HG02678 (cell line): ENCODE results near the gene EVL.
"Not testable (repeated sequence)": the region's sequence is repeated elsewhere in the genome, so short reads cannot be mapped to it uniquely, and the experiment has no call there.

Experiments used
- ATAC-seq: cut with Tn5 transposase; IDR thresholded peaks from one replicate; pipeline ENCODE4 v1.9.1; 2021; ENCODE audit warnings: mild to moderate bottlenecking, moderate library complexity; ENCODE audit not compliant: unreplicated experiment

Gene EVL

DNA sequence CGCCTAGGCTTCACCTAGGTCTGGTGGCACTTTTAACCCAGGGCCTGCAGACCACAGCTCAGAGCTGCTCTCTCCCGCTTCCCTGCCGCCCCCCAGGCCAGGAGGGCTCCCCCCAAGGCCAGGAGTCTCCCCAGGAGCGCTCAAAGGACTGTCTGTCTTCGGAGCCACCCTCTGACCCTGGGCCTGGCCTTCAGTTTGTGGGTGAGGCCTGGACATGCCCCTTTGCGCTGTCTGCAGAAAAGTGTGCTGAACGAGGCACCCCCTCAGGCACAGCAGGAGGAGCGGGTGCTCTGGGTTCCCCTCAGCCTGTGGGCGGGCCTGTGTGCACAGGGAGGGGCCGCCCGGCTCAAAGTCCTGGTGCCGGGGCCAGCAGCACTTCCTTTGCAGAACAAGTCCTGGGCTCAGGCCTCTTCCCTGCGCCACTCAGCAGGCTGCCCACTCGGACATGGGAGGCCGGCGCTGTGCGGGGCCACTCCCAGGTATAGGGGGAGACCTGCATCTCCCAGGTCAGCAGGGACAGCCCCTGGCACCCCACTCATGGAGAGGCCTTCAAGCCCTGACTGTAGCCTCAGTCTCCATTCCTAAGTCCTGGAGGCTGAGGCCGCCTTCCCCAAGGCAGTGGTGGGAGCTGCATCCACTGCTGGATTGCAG is 79.9 kb downstream of the EVL start:
- no peak for ATAC-seq

GRCh38 chr14:100145682-100146464 is 80.7 kb downstream of the EVL start:
- ATAC-seq = no peak

DNA sequence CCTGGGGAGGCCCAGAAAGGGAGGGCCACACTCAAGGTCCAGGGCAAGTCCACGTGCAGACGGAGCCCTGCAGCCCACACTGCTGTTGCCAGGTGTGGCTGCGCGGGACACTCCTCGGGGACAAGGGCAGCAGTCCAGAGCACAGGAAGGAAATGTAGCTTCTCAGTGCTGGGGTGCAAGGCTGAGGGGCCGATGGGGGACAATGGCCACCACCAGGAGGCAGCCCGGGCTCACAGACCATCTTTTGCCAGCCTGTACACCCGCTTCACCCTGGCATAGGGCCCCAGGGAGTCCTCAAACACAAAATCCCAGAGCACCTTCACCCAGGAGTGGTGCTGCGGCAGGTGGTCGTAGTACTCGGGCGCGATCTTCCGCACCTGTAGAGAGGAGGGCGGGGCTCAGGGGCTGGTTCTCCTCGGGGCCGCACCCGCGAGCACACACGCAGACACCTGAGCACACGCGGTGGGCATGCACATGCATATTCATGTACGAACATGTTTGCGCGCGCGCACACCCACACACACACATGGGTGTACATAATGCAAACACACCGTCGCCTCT is 81.4 kb downstream of the EVL start:
- no peak for ATAC-seq

DNA sequence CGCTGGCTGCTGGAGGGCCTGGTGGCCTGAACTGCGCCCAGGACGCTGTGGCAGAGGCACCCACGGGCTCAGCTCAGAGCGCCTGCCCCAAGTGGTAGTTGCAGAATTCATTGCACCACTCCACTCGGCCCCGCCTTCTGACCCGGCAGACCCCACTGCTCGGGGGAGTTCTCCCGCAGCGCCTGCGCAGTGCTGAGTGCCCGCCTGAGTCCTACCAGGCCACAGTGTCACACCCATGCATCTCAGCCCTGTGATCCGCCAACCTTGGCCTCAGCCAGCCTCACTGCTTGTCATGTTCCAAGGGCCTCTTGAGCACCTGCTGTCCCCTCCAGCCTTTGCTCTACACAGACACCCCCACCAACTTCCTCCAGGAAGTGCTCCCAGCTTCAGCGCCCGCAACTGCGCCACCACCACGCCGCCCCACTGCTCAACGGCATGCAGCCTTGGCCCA is 82.0 kb downstream of the EVL start:
- no peak for ATAC-seq

DNA sequence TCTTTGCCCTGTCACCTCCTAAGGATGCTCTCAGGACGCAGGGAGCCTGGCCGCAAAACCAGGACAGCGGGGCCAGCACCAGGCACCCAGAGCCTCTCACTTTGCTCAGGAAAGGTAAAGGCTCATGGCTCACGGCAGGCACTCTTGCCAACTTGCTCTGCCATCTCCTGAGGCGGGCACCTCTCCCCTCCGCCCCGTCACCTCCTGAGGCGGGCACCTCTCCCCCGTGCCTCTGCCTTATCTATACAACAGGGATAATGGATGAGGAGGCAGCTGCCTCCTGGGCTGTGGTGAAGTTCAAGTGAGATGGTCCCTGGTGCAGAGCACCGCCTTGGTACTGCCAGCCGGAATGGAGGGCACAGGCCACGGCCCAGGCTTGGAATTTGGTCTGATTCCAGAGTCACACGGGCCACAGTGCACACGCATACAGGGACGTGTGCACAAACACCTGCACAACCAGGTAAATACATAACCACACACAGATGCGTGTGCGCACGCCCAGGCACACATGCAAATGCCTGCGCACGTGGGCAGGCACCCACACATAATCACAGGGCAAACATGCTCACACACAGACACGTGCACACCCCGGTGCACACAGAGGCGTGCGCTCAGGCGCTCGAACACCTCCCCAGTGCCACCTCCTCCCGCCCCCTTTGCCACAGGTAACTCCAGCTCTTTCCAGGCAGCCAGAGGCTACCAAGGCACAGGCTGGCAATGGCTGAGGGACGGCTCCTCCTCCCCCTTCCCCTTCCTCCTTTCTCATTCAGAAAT is 82.7 kb downstream of the EVL start:
- ATAC-seq = no peak

GRCh38 chr14:100148837-100149731 is 83.9 kb downstream of the EVL start:
- no peak for ATAC-seq

GRCh38 chr14:100149851-100150611 is 84.8 kb downstream of the EVL start:
- no peak for ATAC-seq

- ATAC-seq = no peak
Measured at GRCh38 chr14:100150932-100151587, 85.8 kb downstream of the EVL start.

DNA sequence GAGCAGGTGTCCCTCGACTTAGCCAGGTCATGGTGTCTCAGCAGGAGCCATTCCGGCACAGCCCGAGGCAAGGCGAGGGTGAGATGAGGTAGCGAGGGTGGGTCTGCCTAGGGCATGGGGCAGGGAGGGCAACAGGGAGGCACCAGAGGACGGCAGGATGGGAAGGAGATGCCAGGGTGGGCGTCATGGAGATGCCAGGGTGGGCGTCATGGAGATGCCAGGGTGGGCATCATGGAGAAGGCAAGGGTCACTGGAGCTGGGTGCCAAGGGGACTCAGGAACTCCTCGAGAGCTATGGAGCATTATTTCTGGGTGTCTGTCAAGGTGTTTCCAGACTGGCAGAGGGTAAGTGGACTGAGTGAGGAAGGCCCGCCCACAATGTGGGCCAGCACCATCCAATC is 86.9 kb downstream of the EVL start:
- no peak for ATAC-seq

DNA sequence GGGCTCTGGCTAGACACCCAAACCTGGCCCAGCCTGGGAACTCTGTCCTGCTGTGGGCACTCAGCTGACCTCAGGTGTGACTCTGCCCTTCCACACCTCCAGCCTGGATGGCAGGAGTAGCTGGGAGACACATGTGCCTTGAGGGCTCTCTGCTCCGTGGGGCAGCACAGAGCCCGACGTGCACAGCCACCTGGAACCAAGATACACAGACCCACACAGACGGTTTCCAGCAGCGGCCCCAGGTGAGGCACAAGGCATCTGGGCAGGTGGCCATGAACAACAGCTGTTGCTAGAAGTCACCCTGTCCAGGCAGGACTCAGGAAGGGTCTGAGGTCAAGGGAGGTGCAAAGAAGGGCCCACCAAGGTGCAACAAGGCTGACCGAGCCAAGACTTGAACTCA is 88.3 kb downstream of the EVL start:
- ATAC-seq = no peak

DNA sequence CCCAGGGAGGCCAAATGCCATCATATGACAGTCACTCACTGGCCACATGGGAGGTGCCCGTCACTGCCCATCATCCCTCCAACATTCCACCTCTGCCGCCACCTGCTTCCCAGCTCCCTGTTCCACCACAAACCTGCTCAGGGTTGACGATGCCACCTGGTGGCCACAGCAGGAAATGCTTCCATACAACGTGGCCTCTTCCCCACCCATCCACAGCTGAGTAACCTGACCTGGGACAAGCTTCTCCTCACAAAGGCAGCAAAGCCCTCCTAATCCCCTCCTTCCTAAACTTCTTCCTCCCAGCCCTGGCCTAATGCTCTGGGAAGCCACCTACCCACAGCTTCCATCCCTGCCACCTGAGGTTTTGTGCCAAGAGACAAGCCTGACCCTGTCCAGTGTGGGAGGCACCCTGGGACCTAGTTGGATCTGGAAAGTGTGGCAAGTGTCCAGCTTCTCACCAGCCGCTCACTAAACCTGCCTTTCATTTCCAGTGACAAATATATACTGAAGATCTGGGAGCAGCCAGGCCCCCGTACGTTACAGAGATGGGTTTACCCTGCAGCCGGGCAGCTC is 89.9 kb downstream of the EVL start:
- ATAC-seq = no peak

- no peak for ATAC-seq
Measured at GRCh38 chr14:100155756-100156616, 90.8 kb downstream of the EVL start.

GRCh38 chr14:100156776-100157175 is 91.6 kb downstream of the EVL start:
- no peak for ATAC-seq

- not testable (repeated sequence) for ATAC-seq
Measured at GRCh38 chr14:100157548-100158232, 92.5 kb downstream of the EVL start.

DNA sequence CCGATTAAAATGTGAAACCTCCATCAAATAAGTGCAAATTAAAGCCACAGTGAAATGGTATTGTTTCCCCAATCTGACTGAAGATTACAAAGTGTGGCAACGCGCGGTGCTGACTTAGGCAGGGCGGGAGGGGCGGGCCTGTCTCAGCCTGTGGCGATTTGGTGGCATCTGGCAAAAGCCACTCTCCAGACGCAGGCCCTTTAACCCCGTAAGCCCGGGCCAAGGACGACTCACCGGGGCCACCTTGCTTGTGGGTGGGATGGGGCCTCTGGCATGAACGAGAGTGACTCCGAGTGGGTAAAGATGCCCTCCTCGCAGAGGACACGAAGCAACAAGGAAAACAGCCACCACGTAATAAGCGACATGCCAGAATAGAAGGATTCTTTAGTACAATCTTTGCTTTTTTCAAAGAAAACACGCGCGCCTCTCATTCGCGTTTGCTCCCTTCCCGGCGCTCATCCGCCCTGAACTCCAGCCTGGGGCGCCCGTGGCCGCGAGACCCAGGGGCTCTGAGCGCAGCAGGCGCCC is 93.4 kb downstream of the EVL start:
- ATAC-seq = no peak

DNA sequence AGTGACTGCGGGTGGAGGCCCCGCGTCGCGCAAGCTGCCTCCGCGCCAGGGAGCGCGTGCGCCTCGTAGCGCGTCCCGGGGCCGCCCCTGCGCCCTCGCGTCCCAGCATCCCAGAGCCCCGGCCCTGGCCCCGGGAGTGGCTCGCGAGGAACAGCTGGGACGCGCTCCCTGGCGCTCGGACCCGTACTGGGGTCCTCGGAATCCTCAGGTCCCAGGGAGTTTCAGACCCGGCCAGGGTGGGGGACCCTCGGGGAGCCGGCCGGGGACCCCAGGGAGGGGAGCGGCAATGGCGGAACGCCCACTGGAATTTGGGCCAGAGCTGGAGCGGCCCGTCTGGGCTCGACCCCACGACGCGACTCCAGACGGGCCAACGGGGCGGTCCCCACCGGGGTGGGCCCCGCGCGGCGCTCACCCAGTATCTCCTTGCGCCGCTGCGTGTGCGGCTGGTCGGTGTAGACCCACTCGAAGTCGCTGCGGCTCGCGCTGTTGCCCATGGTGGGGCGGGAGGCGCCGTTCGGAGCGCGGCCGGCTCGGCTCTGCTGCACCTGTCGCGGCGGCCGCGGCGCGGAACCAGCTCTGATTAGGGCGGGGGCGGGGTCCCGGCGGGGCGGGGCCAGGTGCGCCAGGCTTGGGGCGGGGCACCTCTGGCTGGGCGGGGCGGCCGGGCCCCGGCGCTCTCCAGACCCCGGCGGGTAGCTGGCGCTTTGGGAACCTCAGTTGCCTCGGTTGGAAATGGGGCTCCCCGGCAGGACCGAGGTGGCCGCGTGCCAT is 94.1 kb downstream of the EVL start, which contains the start of gene DEGS2:
TSS of gene DEGS2 (minus strand) at position 552 of the 771 bp plus-strand sequence. CDS start at position 494, 58 bp downstream.
- ATAC-seq = peak; percentile 44
